Nephron progenitor cell (in vitro differentiated cells): ENCODE results near the gene PROSER3.

Source experiments
- DNase-seq: peaks from one replicate; pipeline ENCODE4 v3.0.0; 2021
- H3K27ac Mint-ChIP-seq: 2 replicates; pipeline ENCODE4 v1.8.0; 2021; ENCODE audit warnings: mild to moderate bottlenecking, moderate library complexity, mixed read lengths
- H3K27me3 Mint-ChIP-seq: 2 replicates; pipeline ENCODE4 v1.8.0; 2021; ENCODE audit warnings: mild to moderate bottlenecking, low read depth, mixed read lengths; ENCODE audit not compliant: poor library complexity
- H3K36me3 Mint-ChIP-seq: 2 replicates; pipeline ENCODE4 v1.8.0; 2021; ENCODE audit warnings: low read depth, mixed read lengths
- H3K4me1 Mint-ChIP-seq: 2 replicates; pipeline ENCODE4 v1.8.0; 2021; ENCODE audit warnings: mixed read lengths
- H3K4me3 Mint-ChIP-seq: 2 replicates; pipeline ENCODE4 v1.8.0; 2021; ENCODE audit warnings: mild to moderate bottlenecking, moderate library complexity, mixed read lengths
- H3K9me3 Mint-ChIP-seq: 2 replicates; pipeline ENCODE4 v1.8.0; 2021; ENCODE audit warnings: mild to moderate bottlenecking, moderate library complexity, mixed read lengths
- TF ChIP-seq, protein P1 (sequence below): fragments of 200-600 bp; sonication (generic); IDR thresholded peaks from 2 replicates; pipeline ENCODE4 v1.5.0; 2021; ENCODE audit warnings: antibody characterized with exemption

The PROSER3 gene

GRCh38 chr19:35725216-35725861, 32.6 kb upstream of the PROSER3 start:
- Mint-ChIP-seq H3K9me3 (no peaks in the 10 kb centered on the region), H3K4me3 (no peak overlapping the region), H3K27ac (no peak overlapping the region), H3K36me3 (peaks cover 41% of the 10 kb centered on the region), H3K27me3 (no peaks in the 10 kb centered on the region), H3K4me1 (peaks cover under 1% of the 10 kb centered on the region)
- TF ChIP-seq, protein P1, sequence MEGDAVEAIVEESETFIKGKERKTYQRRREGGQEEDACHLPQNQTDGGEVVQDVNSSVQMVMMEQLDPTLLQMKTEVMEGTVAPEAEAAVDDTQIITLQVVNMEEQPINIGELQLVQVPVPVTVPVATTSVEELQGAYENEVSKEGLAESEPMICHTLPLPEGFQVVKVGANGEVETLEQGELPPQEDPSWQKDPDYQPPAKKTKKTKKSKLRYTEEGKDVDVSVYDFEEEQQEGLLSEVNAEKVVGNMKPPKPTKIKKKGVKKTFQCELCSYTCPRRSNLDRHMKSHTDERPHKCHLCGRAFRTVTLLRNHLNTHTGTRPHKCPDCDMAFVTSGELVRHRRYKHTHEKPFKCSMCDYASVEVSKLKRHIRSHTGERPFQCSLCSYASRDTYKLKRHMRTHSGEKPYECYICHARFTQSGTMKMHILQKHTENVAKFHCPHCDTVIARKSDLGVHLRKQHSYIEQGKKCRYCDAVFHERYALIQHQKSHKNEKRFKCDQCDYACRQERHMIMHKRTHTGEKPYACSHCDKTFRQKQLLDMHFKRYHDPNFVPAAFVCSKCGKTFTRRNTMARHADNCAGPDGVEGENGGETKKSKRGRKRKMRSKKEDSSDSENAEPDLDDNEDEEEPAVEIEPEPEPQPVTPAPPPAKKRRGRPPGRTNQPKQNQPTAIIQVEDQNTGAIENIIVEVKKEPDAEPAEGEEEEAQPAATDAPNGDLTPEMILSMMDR, result no peak
- no peak for DNase-seq

- TF ChIP-seq, protein P1, result no peak
- Mint-ChIP-seq H3K36me3 (peaks cover 49% of the 10 kb centered on the region), H3K27me3 (no peaks in the 10 kb centered on the region), H3K9me3 (no peaks in the 10 kb centered on the region), H3K27ac (no peak overlapping the region), H3K4me3 (no peak overlapping the region), H3K4me1 (no peaks in the 10 kb centered on the region)
- DNase-seq, result no peak
These were observed 30.7 kb upstream of the PROSER3 start for GRCh38 chr19:35727053-35727955.

- H3K27ac Mint-ChIP-seq, result no peak overlapping the region
- no peak for DNase-seq
- no peaks in the 10 kb centered on the region for H3K27me3 Mint-ChIP-seq
- no peaks in the 10 kb centered on the region for H3K4me1 Mint-ChIP-seq
- TF ChIP-seq, protein P1, result no peak
- peaks cover 48% of the 10 kb centered on the region for H3K36me3 Mint-ChIP-seq
- H3K4me3 Mint-ChIP-seq, result no peak overlapping the region
- no peaks in the 10 kb centered on the region for H3K9me3 Mint-ChIP-seq
These were observed 29.8 kb upstream of the PROSER3 start for GRCh38 chr19:35727956-35728706.

GRCh38 chr19:35729021-35729420, 29.0 kb upstream of the PROSER3 start:
- TF ChIP-seq, protein P1, result no peak
- H3K9me3 Mint-ChIP-seq, result no peaks in the 10 kb centered on the region
- H3K27me3 Mint-ChIP-seq, result no peaks in the 10 kb centered on the region
- no peak overlapping the region for H3K27ac Mint-ChIP-seq
- H3K4me1 Mint-ChIP-seq, result no peaks in the 10 kb centered on the region
- no peak for DNase-seq
- no peak overlapping the region for H3K4me3 Mint-ChIP-seq
- peaks cover 45% of the 10 kb centered on the region for H3K36me3 Mint-ChIP-seq

DNA sequence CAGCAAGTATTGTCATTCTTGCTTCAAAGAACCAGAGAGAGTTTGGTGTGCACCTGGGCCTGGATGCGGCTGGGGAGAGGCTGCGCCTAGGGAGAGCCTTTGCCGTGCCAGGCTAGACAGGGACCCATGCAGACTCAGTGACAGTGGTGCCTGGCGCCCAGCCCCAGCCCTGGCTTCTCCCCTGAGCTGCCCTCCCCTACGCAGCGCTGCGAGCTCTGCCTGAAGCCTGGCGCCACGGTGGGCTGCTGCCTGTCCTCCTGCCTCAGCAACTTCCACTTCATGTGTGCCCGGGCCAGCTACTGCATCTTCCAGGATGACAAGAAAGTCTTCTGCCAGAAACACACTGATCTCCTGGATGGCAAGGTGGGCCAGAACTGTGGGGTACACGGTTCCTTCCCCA, 28.2 kb upstream of the PROSER3 start:
- no peak for DNase-seq
- TF ChIP-seq, protein P1, result no peak
- H3K4me1 Mint-ChIP-seq, result no peaks in the 10 kb centered on the region
- H3K4me3 Mint-ChIP-seq, result no peak overlapping the region
- H3K27ac Mint-ChIP-seq, result no peak overlapping the region
- H3K27me3 Mint-ChIP-seq, result no peaks in the 10 kb centered on the region
- no peaks in the 10 kb centered on the region for H3K9me3 Mint-ChIP-seq
- peaks cover 48% of the 10 kb centered on the region for H3K36me3 Mint-ChIP-seq
